Urinary bladder (tissue), 4 donors: ENCODE results near the gene NECTIN1. TPM values are rescaled to one million over a fixed set of nuclear protein-coding genes. Genes with fewer than 3 reads are reported as not detected.

Source experiments
- DNase-seq: peaks from one replicate; pipeline ENCODE4 v3.0.0-alpha.2; 2015; ENCODE audit errors: extremely low spot score
- H3K27ac ChIP-seq: one replicate; pipeline ENCODE4 v1.5.1; 2013; ENCODE audit warnings: low read depth, mild to moderate bottlenecking, moderate library complexity
- H3K36me3 ChIP-seq: one replicate; pipeline ENCODE4 v1.6.1; 2013; ENCODE audit warnings: mild to moderate bottlenecking, moderate library complexity; ENCODE audit not compliant: insufficient read depth
- H3K4me1 ChIP-seq: one replicate; pipeline ENCODE4 v1.6.1; 2013; ENCODE audit warnings: mild to moderate bottlenecking, moderate library complexity; ENCODE audit not compliant: insufficient read depth
- H3K4me3 ChIP-seq: one replicate; pipeline ENCODE4 v1.5.1; 2013; ENCODE audit warnings: low read depth, low read length
- WGBS: extraction: QIAGEN DNeasy Blood & Tissue Kit; methylation state at CpG from one replicate; pipeline ENCODE4 v1.1.7; 2013; 5-methylcytosine and 5-hydroxymethylcytosine counted together
- polyA plus RNA-seq: library from polyadenylated mRNA; stranded (reverse); fragments of 200-250 nt; gene quantifications from one replicate; pipeline ENCODE4 v1.2.3, GENCODE V29; 2013
- total RNA-seq: library from RNA; depleted of rRNA; stranded (reverse); fragments of >200 nt; gene quantifications from one replicate; pipeline ENCODE4 v1.2.3, GENCODE V29; 2014
- donor health status: healthy with polysubstance abuse.
- donor health status: healthy.

Gene NECTIN1
- total and polyA plus RNA-seq, 2 donors, result 17.6 to 18.1 TPM

GRCh38 chr11:119747868-119748660, 19.1 kb upstream of the NECTIN1 start:
- DNase-seq, result no peak

GRCh38 chr11:119745776-119746535, 17.0 kb upstream of the NECTIN1 start:
- H3K36me3 ChIP-seq, result no peaks in the 10 kb centered on the region
- no peak overlapping the region for H3K27ac ChIP-seq
- 86% methylated on average over 16 of the region's 16 CpGs for whole genome bisulfite sequencing
- H3K4me1 ChIP-seq, result no peaks in the 10 kb centered on the region
- DNase-seq, result no peak
- no peak overlapping the region for H3K4me3 ChIP-seq

More at GRCh38 chr11:119747868-119748660, 19.1 kb upstream of the NECTIN1 start:
- no peaks in the 10 kb centered on the region for H3K4me1 ChIP-seq
- no peak overlapping the region for H3K27ac ChIP-seq
- no peaks in the 10 kb centered on the region for H3K36me3 ChIP-seq
- WGBS, result 82% methylated on average over 15 of the region's 15 CpGs
- no peak overlapping the region for H3K4me3 ChIP-seq

- Histone ChIP-seq H3K36me3 (no peaks in the 10 kb centered on the region), H3K4me3 (no peak overlapping the region), H3K4me1 (no peaks in the 10 kb centered on the region), H3K27ac (no peak overlapping the region)
- DNase-seq, result no peak
- 82% methylated on average over 5 of the region's 5 CpGs for WGBS
Observed at GRCh38 chr11:119745112-119745511, 16.1 kb upstream of the NECTIN1 start.

- Histone ChIP-seq H3K27ac (no peak overlapping the region), H3K4me3 (no peak overlapping the region), H3K4me1 (no peaks in the 10 kb centered on the region), H3K36me3 (no peaks in the 10 kb centered on the region)
- WGBS, result 90% methylated on average over 2 of the region's 2 CpGs
- no peak for DNase-seq
Observed at GRCh38 chr11:119744577-119744976, 15.6 kb upstream of the NECTIN1 start.

GRCh38 chr11:119743006-119743405, 14.0 kb upstream of the NECTIN1 start:
- Histone ChIP-seq H3K36me3 (no peaks in the 10 kb centered on the region), H3K4me1 (no peaks in the 10 kb centered on the region), H3K27ac (no peak overlapping the region), H3K4me3 (no peak overlapping the region)
- WGBS, result 65% methylated on average over 8 of the region's 8 CpGs
- no peak for DNase-seq

- Histone ChIP-seq H3K36me3 (no peaks in the 10 kb centered on the region), H3K4me3 (peak overlapping the region; percentile 12), H3K4me1 (no peaks in the 10 kb centered on the region), H3K27ac (no peak overlapping the region)
- whole genome bisulfite sequencing, result 2% methylated on average over 38 of the region's 38 CpGs
- no peak for DNase-seq
Observed at GRCh38 chr11:119742263-119742861, 13.4 kb upstream of the NECTIN1 start.

GRCh38 chr11:119741369-119742262, 12.6 kb upstream of the NECTIN1 start:
- H3K4me3 ChIP-seq, result no peak overlapping the region
- no peak for DNase-seq
- 20% methylated on average over 54 of the region's 54 CpGs for WGBS
- H3K36me3 ChIP-seq, result no peaks in the 10 kb centered on the region
- H3K27ac ChIP-seq, result no peak overlapping the region
- H3K4me1 ChIP-seq, result no peaks in the 10 kb centered on the region

GRCh38 chr11:119739975-119740374, 11.0 kb upstream of the NECTIN1 start:
- Histone ChIP-seq H3K4me1 (no peaks in the 10 kb centered on the region), H3K36me3 (no peaks in the 10 kb centered on the region), H3K27ac (no peak overlapping the region), H3K4me3 (no peak overlapping the region)
- no peak for DNase-seq
- 68% methylated on average over 4 of the region's 4 CpGs for WGBS

GRCh38 chr11:119739021-119739703, 10.2 kb upstream of the NECTIN1 start:
- Histone ChIP-seq H3K4me1 (no peaks in the 10 kb centered on the region), H3K36me3 (no peaks in the 10 kb centered on the region), H3K27ac (no peak overlapping the region), H3K4me3 (no peak overlapping the region)
- WGBS, result 40% methylated on average over 8 of the region's 8 CpGs
- no peak for DNase-seq

GRCh38 chr11:119738059-119738439, 9.0 kb upstream of the NECTIN1 start:
- 94% methylated on average over 5 of the region's 5 CpGs for WGBS
- no peaks in the 10 kb centered on the region for H3K4me1 ChIP-seq
- no peak overlapping the region for H3K4me3 ChIP-seq
- no peaks in the 10 kb centered on the region for H3K36me3 ChIP-seq
- no peak overlapping the region for H3K27ac ChIP-seq
- DNase-seq, result no peak

GRCh38 chr11:119737366-119738058, 8.5 kb upstream of the NECTIN1 start:
- no peak for DNase-seq
- WGBS, result 94% methylated on average over 8 of the region's 8 CpGs
- Histone ChIP-seq H3K36me3 (no peaks in the 10 kb centered on the region), H3K27ac (no peak overlapping the region), H3K4me1 (no peaks in the 10 kb centered on the region), H3K4me3 (no peak overlapping the region)

GRCh38 chr11:119734788-119735187, 5.8 kb upstream of the NECTIN1 start:
- Histone ChIP-seq H3K36me3 (no peaks in the 10 kb centered on the region), H3K4me1 (no peaks in the 10 kb centered on the region), H3K27ac (no peak overlapping the region), H3K4me3 (no peak overlapping the region)
- no peak for DNase-seq
- WGBS, result 90% methylated on average over 2 of the region's 2 CpGs
